ENCODE data around the gene DCXR. TPM values are rescaled to one million over a fixed set of nuclear protein-coding genes. Genes with fewer than 3 reads are reported as not detected.

Gene DCXR
- total and polyA plus RNA-seq, 2 of the 13 experiments (the other 11 are each of a cell fraction or from before 2014, with no cell fraction given) = 287 to 311 TPM

- TF ChIP-seq ZNF616 (CRISPR knock-in tag; IDR thresholded peaks at IDR 0.05; ENCODE audit: low read depth) (peak; percentile 49), NFIC (IDR thresholded peaks at IDR 0.05; ENCODE audit: low read length) (no peak), ZNF543 (CRISPR knock-in tag; IDR thresholded peaks at IDR 0.05) (peak; percentile 86), ZNF646 (CRISPR knock-in tag; IDR thresholded peaks at IDR 0.05) (no peak), TBL1XR1 (IDR thresholded peaks at IDR 0.05; ENCODE audit: borderline replicate concordance, low read length, partially characterized antibody) (no peak), HDAC2 (CRISPR knock-in tag; IDR thresholded peaks at IDR 0.05) (peak; percentile 88), TEF (CRISPR knock-in tag; IDR thresholded peaks at IDR 0.05) (peak; percentile 80; the same call in 1 of the 2 replicates), SCMH1 (CRISPR knock-in tag; IDR thresholded peaks at IDR 0.05; ENCODE audit: borderline replicate concordance) (no peak), ZNF225 (CRISPR knock-in tag; IDR thresholded peaks at IDR 0.05) (0 out of 2 replicates have a peak, but pooled peaks have one; percentile 60), ZFP82 (CRISPR knock-in tag; IDR thresholded peaks at IDR 0.05; ENCODE audit: borderline replicate concordance) (no peak), ZBTB8A (CRISPR knock-in tag; IDR thresholded peaks at IDR 0.05; ENCODE audit: borderline replicate concordance, low read depth) (no peak), SMAD3 (CRISPR knock-in tag; IDR thresholded peaks at IDR 0.05) (peak; percentile 97), TBP (CRISPR knock-in tag; IDR thresholded peaks at IDR 0.05) (no peak), NPAS2 (CRISPR knock-in tag; IDR thresholded peaks at IDR 0.05; ENCODE audit: borderline replicate concordance) (no peak), MED1 (CRISPR knock-in tag; IDR thresholded peaks at IDR 0.05) (peak; percentile 90), FOXP1 (IDR thresholded peaks at IDR 0.05) (no peak), FOXP1 (CRISPR knock-in tag; IDR thresholded peaks at IDR 0.05) (peak; percentile 56; the same call in 1 of the 2 replicates), ZNF232 (CRISPR knock-in tag; IDR thresholded peaks at IDR 0.05; ENCODE audit: borderline replicate concordance) (peak; percentile 57; the same call in 1 of the 2 replicates), ZNF160 (CRISPR knock-in tag; IDR thresholded peaks at IDR 0.05) (0 out of 2 replicates have a peak, but pooled peaks have one; percentile 48), MAF1 (CRISPR knock-in tag; IDR thresholded peaks at IDR 0.05; ENCODE audit: borderline replicate concordance) (0 out of 2 replicates have a peak, but pooled peaks have one; percentile 43), FOXA3 (CRISPR knock-in tag; IDR thresholded peaks at IDR 0.05) (peak; percentile 75)
- TF ChIP-seq, protein P1, sequence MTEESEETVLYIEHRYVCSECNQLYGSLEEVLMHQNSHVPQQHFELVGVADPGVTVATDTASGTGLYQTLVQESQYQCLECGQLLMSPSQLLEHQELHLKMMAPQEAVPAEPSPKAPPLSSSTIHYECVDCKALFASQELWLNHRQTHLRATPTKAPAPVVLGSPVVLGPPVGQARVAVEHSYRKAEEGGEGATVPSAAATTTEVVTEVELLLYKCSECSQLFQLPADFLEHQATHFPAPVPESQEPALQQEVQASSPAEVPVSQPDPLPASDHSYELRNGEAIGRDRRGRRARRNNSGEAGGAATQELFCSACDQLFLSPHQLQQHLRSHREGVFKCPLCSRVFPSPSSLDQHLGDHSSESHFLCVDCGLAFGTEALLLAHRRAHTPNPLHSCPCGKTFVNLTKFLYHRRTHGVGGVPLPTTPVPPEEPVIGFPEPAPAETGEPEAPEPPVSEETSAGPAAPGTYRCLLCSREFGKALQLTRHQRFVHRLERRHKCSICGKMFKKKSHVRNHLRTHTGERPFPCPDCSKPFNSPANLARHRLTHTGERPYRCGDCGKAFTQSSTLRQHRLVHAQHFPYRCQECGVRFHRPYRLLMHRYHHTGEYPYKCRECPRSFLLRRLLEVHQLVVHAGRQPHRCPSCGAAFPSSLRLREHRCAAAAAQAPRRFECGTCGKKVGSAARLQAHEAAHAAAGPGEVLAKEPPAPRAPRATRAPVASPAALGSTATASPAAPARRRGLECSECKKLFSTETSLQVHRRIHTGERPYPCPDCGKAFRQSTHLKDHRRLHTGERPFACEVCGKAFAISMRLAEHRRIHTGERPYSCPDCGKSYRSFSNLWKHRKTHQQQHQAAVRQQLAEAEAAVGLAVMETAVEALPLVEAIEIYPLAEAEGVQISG (CRISPR knock-in tag; IDR thresholded peaks at IDR 0.05) = peak; percentile 89
Observed at GRCh38 chr17:81991684-81992305, 45.7 kb downstream of the DCXR start (continued).
